SW480 (cell line): ENCODE results near the gene ATXN7.

ENCODE experiments used
- DNase-seq: peaks from one replicate; pipeline ENCODE4 v3.0.0-alpha.2; 2016; ENCODE audit warnings: low spot score

ATXN7 gene

GRCh38 chr3:64021922-64022321 lies 158.3 kb downstream of the ATXN7 start:
- DNase-seq, result no peak

- DNase-seq, result no peak
Observed at GRCh38 chr3:64022451-64023186, 159.0 kb downstream of the ATXN7 start.

DNA sequence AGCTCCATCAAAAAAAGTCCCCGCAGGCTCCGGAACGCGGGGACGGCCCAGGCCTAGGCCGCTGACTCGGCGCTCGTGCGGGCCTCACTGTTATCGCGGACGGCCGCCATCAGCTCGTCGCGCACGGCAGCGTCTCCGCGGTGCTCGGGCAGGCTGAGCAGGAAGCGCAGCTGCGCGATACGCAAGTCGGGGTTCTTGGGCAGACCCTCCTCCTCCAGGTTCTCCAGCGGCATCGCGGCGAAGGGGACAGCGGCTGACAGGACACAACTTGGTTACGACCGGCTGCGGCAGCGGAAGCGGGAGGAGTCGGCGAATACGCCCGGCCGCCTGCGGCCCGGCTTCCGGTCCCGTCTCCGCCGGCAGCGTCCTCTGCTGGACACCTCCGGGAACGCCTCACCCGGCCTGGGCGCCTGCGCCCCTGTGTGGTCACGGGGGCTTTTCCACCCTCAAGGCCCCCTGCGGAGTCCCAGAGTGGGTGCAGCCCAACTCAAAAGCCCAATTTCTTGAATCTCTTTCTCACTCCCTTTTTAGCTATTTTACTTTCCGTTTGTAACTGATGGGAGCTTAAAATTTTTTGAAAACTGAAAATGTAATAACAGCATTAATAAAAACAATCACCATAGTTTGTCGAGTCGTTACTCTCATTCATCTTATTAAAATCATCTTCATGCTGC lies 159.7 kb downstream of the ATXN7 start, which contains the start of gene PSMD6:
Gene PSMD6 (minus strand): TSS at position 308 of the 674 bp plus-strand sequence. CDS start 75 bp downstream, at position 233.
- DNase-seq, result peak; percentile 80

DNA sequence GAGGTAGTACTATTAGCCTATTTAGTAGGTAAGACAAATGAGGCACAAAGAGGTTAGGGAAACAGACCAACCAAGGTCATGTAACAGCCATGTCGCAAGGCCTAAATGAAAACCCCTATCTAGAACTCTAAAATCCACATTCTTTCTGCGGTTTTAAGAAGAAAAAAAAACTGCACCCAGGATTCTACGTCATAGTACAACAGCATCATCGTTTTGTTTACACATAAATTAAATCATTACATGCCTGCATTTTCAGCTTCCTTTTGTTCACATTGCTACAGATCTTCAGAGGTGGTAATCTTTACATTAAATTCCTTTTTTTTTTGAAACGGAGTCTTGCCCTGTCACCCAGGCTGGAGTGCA lies 160.2 kb downstream of the ATXN7 start:
- DNase-seq, result peak; percentile 13

- no peak for DNase-seq
Observed at GRCh38 chr3:64026346-64026745, 162.7 kb downstream of the ATXN7 start.

GRCh38 chr3:64027658-64028057 lies 164.0 kb downstream of the ATXN7 start:
- no peak for DNase-seq

DNA sequence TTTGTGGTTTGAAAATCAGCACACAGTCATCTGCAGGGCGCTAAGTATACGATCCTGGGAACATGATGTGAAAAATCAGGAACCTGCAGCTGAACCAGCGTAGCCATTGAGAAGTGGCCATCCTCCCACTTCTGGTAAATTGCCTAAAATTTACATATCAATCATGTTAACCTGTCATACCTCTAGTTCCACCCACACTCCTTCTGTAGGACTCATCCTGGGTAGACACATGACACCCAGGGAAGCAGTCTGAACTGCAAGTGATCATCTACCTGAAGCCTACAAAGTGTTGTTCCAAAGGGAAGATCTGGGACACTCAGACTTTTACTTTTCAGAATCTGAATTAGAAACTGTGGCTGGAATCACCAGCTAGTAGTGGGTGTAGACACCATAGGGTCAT lies 165.1 kb downstream of the ATXN7 start:
- DNase-seq, result no peak

GRCh38 chr3:64029287-64029686 lies 165.6 kb downstream of the ATXN7 start:
- no peak for DNase-seq

DNA sequence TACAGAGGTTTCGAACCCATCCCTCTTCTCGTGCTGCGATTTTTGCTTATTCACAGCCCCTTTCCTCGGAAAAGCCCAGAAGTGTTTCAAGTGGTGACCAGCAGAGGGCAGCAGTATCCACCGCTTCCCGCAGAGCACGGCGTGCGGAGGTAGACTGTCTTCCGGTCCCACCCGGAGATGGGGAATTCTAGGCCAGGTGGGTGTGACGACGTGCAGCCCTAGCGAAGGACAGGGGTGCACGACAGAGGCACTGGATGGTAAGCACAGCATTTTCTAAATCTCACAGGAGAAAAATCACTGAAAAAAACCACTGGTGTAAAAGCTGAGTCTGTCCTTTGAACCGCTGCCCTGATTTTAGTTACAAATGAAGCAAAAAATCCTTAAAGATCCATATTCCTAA lies 167.1 kb downstream of the ATXN7 start:
- DNase-seq, result peak; percentile 81

DNA sequence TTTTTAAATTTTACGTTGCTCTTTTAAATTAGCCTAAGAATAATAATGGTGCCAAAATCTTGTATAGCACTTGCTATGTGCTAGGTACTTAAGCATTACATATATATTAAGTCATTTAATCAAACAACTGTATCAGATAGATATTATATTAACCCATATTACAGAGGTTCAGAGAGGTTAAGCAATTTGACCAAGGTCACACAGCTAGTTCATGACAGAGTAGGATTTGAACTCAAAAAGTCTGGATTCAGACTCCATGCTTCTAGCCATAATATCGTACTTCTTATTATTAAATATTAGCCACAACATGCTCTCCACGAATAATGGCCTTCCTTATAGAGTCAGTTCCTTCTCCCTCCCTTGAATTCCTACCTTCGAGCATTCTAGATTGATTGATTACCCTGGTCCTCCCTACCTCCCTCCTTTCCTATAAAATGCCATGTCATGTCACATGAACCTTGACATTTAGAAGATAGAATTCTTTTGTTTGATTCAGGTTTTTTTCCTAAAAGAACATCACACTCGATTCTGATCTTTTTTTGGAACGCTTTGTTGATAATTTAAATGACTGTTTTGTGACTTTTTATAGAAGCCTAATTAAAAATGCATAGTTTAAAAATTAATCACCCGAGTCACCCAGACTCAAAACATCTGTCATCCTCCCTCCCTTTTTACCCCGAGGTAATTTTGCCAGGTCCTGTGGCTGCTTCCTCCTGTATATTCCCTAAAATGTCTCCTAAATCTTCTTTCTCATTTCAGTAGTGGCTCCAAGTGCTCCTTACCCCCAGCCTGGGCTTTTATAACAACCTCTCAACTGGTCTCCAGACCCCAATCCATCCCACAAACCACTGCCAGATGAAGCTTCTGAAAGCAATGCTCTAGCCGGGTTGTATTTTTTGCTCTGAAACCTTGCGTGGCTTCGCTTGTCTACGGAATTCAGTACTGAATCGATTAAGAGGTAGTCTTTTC lies 168.2 kb downstream of the ATXN7 start:
- DNase-seq, result no peak

DNA sequence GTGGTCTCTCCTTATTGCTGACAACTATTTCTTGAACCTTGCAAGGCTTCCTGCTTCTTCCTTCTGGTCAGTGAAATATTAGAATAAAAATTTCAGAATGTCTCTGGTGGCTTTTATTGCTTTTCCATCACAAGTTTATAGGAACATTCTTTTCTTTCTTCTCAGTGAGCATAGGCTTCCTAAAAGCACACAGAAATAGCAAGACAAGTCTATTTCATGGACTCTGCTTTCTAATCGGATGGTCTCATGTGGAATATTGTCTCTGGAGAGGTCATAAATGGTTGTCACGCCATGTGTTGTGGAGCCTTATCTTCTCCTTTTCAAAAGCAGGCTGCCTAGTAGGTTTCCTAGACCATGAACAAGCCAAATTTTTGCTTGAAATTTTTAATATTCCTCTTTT lies 169.4 kb downstream of the ATXN7 start:
- DNase-seq, result no peak

GRCh38 chr3:64037084-64037483 lies 173.4 kb downstream of the ATXN7 start:
- DNase-seq, result no peak

- DNase-seq, result no peak
Observed at GRCh38 chr3:64038253-64038767, 174.6 kb downstream of the ATXN7 start.

- DNase-seq, result no peak
Observed at GRCh38 chr3:64039332-64039731, 175.7 kb downstream of the ATXN7 start.

DNA sequence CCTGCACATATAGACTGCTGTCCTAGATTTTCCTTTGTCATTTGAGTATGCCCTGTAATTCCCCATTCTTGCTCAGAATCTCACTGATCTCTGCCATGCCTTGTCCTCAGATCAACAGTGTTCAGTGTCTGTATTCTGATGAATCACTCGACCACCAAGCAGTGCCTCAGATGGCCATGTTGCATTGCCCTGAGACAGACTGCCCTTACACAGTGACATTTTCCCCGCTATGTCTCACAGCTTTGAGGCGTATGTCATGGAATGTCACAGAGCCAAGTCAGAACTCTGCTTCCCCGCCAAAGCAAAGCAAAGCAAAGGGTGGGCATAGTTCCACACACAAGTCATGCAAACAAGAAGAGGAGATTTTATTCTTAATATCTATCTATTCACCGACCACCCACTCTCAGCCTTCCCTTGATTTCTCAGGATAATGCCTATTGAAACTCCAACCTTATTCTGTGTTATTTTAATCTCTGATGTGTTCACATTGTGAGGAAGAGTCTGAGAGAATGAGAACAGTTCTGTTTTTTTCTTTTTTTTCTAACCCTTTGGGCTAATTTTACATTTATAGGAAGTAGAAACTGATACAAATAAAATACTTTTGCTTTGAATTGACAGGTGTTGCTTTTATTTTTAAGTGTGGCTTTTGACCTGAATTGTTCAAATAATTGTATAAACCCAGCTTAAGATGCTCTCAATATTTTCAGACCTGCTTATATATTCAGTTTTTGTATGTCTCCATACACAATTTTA lies 176.5 kb downstream of the ATXN7 start:
- no peak for DNase-seq

DNA sequence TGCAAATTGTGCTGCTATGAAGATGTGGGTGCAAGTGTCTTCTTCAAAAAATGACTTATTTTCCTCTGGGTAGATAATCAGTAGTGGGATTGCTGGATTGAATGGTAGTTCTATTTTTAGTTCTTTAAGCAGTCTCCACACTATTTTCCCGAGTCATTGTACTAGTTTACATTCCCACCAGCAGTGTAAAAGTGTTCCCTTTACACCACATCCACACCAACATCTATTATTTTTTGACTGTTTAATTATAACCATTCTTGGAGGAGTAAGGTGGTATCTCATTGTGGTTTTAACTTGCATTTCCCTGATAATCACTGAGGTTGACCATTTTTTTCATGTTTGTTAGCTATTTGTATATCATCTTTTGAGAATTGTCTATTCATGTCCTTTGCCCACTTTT lies 179.3 kb downstream of the ATXN7 start:
- DNase-seq, result no peak

GRCh38 chr3:64046592-64046991 lies 182.9 kb downstream of the ATXN7 start:
- no peak for DNase-seq

DNA sequence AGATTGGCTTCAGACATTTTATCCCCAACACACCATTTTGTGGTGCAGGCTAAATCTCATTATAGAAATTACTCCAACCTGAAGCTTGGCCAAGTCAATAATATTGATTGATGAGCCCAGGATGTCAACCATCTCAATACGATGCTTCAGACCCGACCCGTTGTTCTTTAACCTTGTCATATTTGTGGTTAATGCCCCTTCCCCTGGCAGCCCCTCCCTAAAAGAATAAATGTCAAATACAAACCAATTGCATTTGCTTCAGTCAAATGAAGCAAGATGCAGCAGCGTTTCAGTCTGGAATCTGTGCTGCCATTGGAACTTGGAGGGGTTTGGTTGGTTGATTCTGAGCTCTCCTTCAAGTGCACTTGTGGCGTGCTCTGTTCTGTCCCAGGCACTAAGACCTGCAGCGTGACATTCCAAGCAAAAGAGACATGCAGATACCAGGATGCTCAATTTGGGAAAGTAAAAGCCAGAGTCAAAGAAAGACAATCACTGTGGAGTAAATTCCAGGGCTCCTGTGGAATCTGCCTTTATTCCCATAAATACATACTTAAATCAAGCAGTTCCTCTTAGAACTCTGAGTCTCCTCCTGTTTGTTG lies 183.4 kb downstream of the ATXN7 start:
- DNase-seq, result no peak

- no peak for DNase-seq
Observed at GRCh38 chr3:64047787-64048186, 184.1 kb downstream of the ATXN7 start.

GRCh38 chr3:64048631-64049061 lies 185.0 kb downstream of the ATXN7 start:
- DNase-seq, result no peak

- DNase-seq, result no peak
Observed at GRCh38 chr3:64049136-64049535, 185.5 kb downstream of the ATXN7 start.
